Measurements from ENCODE around the gene CUL2.
"Not testable (repeated sequence)": the region's sequence is repeated elsewhere in the genome, so short reads cannot be mapped to it uniquely, and the experiment has no call there.

CUL2 gene

DNA sequence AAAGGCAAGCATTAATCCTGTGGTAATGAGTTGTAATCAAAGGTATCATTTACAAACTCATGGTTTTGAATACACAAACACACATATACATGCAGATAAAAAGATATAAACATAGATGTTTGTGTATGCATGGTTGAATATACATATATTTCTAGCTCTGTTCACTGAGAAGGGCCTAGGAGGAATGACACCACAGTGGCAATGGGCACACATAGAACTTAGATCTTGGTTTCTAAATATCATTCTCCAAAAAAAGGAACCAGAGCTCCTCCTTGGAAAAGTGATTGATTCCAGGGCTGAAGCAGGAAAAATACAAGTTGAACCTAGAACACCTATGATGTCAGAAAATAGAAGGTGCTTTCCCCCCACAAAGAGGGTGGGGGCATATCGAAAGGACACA lies 6.9 kb downstream of the CUL2 start:
- DNase-seq, result no peak
- intact Hi-C loops (cut with DNase I), result no loop called here

DNA sequence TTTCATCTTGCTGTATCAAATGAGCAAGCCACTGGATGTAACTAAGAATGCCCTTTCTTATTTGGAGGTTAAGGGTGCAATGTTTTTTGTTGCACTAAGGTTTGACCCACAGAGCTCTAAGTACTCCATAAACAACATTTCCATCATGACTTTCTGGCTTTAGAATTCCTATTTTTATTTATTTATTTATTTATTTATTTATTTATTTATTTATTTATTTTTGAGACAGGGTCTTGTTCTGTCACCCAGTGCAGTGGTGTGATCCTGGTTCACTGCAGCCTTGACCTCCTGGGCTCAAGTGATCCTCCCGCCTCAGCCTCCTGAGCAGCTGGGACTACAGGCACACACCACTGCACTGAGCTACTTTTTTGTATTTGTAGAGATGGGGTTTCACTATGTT lies 9.9 kb downstream of the CUL2 start:
- intact Hi-C loops (cut with DNase I); DNase-seq: not testable (repeated sequence)

DNA sequence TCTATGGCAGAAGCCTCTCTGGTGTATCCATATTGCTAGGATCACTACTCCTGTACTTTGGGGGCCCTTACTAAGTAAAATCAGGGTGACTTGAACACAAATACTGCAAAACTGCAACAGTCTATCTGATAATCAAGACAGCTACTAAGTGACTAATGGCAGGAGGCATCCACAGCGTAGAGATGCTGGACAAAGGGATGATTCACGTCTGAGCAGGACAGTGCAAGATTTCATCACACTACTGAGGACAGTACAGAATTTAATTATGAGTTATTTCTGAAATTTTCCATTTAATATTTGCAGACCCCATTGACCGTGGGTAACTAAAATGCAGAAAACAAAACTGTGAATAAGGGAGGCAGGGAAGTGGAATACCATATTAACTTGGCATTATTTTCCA lies 10.4 kb downstream of the CUL2 start:
- intact Hi-C loops (cut with DNase I), result no loop called here
- peak in 1 of 10 donors; percentile 13 for DNase-seq

DNA sequence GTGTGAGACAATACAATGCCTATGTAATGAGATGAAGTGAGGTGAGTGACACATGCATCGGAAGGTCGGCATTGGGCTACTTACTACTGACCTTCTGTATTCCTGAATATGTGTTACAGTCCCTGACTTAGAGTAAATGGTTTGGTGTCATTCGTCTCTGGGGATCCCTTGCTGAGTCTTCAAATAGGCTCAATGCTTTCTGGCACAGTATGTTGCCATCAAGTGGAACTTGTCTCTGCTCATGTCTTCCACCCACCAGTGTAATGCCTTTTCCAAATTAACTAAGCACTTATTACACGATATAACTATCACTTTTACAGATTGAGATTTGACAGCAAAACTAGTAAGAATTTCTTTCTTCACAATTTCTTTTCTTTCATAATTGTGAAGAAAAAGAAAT lies 10.9 kb downstream of the CUL2 start:
- no peak for DNase-seq
- intact Hi-C loops (cut with DNase I), result no loop called here

DNA sequence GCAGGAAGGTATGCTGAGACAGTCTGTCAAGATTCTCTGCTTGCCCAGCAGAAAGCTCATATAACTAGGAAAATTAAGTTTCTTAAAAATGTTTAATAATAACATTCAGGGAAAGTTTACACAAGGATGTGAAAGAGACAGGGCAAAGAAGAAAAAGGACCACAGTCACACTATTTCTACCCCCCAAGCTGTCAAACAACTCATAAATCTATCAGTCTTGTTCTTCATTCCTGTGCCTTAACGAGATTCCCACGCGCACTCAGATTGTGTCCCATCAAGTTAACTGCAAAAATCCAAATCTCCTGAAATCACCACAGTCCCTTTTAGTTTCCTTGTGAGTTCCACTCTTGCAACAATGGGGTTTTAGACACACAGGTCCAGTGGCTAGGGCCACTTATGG lies 14.9 kb downstream of the CUL2 start:
- no peak for DNase-seq
- intact Hi-C loops (cut with DNase I), result no loop called here

DNA sequence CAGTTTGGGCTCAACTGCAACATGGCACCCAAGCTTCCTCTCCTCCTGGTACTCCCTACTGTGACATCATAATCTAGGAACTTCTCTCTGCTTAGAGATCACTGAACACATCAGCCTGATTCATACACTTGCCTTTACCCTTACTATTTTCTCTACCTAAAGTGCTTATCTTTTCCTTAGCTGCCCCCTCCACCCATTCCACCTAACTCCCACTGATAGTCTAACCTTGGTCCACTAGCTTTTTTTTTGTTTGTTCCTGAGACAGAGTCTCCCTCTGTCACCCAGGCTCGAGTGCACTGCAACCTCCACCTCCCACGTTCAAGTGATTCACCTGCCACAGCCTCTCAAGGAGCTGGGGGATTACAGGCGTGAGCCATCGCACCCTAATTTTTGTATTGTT lies 15.9 kb downstream of the CUL2 start:
- intact Hi-C loops (cut with DNase I), result no loop called here
- no peak for DNase-seq

DNA sequence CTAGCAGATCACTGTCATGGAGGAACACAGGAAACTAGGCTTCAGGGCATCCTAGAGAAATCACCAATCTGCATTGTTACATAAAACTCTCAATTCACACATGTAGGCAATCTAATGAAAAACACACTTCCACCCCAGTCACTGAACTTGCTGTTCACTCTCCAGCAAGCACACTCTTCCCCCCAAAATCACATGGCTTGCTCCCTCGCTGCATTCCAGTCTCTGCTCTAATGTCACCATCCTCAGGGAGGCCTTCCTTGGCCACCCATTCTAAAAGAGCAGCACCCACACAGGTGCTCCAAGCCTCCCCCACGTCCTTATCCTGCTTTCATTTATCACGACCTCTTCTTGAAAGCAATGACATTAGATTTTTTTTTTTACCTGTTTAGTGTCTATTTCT lies 19.6 kb downstream of the CUL2 start:
- no peak for DNase-seq
- intact Hi-C loops (cut with DNase I), result no loop called here

DNA sequence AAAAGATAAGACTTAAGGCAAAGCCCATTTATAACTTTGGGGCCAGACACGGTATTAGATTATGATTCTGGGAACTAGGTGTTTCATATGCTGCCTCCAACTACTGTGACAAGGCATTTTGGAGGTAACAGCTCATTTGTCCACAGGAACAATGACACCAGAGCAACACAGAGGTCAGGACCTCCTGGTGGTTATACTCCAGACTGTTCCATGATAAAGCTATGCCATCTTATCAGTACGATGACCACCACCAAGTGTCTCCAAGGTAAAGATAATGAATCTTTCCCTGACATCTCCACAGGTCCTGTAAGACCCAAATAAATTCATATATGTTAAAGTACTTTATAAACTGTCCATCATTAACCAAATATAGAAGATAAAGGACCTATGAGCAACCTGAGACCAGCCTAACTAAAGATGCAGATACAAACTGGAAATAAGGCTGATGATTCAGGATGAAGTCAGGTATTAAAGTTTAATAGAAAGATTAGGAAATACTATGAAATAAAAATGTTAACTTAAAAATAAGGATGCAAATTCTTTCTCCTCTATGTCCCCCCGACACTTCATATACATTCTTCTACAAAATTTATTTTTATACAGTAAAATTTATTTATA lies 26.2 kb downstream of the CUL2 start:
- no peak for DNase-seq
- intact Hi-C loops (cut with DNase I), result no loop called here

DNA sequence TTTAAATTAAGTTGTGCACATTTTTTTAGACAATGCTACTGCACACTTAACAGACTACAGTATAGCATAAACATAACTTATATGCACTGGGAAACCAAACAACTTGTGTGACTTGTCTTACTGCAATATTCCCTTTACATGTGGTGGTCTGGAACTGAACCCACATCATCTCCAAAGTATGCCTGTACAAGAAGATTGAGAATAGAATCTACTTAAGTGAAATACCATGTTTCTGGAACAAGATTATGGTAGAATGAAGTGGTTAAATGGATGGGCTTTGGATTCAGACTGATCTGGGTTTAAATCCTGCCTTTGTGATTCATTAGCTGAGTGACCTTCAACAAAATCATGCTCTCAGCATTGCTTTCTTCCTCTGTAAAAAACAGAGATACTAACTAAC lies 30.7 kb downstream of the CUL2 start:
- no peak for DNase-seq
- intact Hi-C loops (cut with DNase I), result no loop called here

DNA sequence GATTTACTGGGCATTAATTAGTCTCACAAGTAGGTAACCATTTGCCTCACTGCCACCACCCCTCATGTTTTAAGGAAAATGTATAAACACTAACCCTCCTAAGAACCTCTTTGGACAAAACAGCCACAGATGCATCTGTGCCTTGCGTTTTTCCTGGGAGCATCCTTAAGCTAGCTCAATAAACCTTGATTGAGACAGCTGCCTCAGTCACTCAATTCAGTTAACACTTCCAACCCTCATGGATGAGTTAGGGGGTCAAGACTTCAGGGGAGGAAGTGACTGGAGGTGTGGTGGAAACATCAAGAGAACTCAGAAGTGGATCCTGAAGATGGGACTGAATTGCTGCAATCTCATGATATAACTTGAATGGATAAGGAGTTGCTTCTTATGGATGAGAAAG lies 31.5 kb downstream of the CUL2 start:
- intact Hi-C loops (cut with DNase I), result no loop called here
- DNase-seq, result no peak

DNA sequence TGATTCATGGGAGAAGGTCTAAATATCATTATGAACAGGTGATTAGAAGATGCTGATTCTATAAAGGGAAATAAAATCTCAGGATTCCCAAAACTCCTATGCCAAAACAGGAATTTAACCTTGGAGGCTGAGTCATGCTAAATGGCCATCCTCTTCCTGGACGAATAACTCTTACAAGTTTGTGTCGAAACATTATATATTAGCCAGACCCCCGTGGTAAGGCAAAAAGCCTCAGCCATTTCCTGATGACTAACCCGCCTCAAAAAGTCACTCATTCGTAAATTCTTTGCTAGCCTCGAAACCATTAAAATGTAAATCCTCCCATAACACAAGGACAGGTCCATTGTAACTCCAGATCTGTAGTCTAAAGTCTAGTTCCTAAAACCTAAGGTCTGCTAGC lies 32.0 kb downstream of the CUL2 start:
- intact Hi-C loops (cut with DNase I), result no loop called here
- no peak for DNase-seq

DNA sequence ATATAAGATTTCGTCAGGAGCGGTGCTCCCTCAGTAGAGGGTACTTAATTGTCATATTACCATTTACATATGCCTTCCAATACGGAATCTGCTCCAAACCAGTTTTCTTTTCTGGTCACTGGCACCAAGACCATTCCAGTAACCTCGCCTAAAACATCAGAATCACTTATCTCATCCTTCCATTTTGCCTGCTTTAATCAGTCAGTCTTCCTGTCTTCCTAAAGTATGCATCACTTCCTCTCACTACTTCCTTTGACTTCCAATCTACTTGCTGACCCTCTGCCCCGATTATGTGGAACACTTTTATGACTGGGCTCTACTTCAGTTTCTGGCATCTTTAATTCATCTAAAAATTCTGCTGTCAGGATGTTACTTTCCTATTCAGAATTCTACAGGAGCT lies 33.5 kb downstream of the CUL2 start:
- DNase-seq, result no peak
- intact Hi-C loops (cut with DNase I), result no loop called here

DNA sequence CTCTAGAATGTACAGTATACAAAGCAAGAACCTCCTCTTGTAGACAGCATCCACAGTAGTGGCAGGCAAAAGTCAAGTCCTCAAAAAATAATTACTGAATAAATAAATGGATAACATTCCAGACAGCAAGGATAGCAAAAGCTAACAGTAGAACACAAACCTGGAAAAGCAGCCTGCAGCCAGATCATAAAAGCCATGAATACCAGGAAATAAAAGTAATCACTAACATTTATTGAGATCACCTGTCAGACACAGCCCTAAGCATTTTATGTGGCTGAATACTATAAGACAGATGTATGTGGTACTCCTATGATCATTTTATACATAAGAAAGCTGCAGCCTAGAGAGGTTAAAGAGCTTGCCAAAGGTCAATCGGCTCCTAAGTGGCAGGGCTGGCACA lies 34.0 kb downstream of the CUL2 start:
- no peak for DNase-seq
- intact Hi-C loops (cut with DNase I), result no loop called here

DNA sequence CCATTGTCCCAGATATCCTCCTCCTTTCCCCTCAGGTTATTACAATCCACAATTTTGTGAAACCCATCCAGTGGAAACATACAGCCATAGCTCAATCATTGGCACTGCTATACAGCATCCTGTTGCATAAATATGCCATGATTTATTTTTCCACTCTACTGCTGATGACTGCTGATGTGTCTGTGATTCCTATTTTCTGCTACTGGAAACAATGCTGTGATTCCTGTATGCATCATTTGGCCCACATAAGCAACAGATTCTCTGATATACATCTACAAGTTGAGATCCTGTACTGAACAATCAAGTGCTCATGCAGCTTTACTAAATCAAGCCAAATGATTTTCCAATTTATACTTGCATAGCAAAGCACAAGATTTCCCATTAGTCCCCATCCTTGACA lies 39.6 kb downstream of the CUL2 start:
- no peak for DNase-seq
- intact Hi-C loops (cut with DNase I), result no loop called here

DNA sequence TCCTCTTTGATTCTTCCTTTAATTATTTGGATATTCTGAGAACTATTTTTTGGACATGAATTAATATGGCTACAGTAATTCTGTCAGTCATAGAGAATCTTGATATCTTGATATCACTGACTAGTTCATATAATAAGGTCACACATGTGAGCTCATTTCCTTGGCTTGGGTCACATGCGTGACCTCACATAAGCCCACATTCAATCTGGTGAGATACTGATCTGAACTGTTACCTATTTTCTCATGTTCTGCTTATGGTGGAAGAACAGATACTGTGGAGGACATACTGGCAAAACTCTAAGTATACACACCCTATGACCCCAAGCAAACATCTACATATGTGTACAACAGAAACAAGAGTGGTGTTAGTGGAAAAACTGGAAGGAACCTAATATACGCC lies 44.1 kb downstream of the CUL2 start:
- intact Hi-C loops (cut with DNase I), result no loop called here
- no peak for DNase-seq

DNA sequence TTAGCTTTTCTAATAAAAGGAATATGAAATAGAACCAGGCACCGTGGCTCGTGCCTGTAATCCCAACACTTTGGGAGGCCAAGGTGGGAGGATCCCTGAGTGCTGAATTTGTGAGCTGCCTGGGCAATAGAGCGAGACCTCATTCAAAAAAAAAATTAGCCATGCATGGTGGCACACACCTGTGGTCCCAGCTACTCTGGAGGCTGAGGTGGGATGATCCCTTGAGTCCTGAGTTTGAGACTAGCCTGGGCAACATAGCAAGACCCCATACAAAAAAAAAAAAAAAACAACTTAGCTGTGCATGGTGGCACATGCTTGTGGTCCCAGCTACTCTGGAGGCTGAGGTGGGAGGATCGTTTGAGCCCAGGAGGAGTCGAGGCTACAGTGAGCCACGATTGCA lies 44.9 kb downstream of the CUL2 start:
- DNase-seq; intact Hi-C loops (cut with DNase I): not testable (repeated sequence)

DNA sequence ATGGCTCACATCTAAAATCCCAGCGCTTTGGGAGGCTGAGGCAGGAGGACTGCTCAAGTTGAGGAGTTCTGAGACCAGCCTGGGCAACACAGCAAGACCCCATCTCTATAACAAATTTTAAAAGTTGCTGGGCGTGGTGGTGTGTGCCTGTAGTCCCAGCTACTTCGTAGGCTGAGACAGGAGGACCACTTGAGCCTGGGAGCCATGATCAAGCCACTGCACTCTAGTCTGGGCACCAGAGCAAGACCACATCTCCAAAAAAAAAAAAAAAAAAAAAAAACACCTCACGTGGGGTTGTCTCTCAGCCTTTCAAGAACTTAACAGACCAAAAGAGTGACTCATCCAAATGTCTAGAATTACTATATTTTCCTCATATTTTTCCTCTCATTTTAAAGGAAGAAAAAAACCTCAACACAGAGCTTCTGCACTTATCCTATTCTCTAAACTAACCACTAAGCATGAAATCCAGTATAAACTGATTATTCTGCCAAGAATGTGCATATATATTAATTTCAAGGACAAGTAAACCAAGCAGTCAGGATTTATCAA lies 46.3 kb downstream of the CUL2 start:
- intact Hi-C loops (cut with DNase I), result no loop called here
- no peak for DNase-seq

DNA sequence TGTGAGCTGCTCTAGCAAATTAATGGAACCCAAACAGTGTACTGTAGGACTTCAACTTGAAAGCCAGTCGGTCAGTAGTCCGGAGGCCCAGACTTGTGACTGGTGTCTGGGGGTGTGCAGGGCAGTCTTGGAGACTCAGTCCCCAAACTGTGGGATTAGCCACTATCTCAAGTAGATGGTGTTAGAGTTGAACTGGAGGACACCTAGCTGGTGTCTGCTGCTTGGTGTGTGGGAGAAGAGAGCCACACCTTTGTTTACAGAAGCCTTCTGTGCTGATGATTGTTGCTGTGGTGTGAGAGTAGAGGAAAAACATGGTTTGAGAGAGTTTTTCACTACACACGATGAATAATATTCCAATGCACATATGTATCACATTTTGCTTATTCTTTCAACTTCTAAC lies 47.4 kb downstream of the CUL2 start:
- DNase-seq, result no peak
- intact Hi-C loops (cut with DNase I), result no loop called here

DNA sequence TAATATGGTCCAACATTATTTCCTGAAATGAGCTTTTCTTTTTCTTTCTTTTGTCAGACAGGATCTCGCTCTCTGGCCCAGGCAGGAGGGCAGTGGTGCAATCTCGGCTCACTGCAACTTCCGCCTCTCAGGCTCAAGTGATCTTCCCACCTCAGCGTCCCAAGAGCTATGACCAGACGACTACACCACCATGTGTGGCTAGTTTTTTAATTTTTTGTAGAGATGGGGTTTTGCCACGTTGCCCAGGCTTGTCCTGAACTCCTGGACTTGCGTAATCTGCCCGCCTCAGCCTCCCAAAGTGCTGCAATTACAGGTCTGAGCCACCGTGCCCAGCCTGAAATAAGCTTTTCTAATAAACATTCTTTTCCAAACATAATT lies 48.6 kb downstream of the CUL2 start:
- no peak for DNase-seq
- intact Hi-C loops (cut with DNase I), result no loop called here

DNA sequence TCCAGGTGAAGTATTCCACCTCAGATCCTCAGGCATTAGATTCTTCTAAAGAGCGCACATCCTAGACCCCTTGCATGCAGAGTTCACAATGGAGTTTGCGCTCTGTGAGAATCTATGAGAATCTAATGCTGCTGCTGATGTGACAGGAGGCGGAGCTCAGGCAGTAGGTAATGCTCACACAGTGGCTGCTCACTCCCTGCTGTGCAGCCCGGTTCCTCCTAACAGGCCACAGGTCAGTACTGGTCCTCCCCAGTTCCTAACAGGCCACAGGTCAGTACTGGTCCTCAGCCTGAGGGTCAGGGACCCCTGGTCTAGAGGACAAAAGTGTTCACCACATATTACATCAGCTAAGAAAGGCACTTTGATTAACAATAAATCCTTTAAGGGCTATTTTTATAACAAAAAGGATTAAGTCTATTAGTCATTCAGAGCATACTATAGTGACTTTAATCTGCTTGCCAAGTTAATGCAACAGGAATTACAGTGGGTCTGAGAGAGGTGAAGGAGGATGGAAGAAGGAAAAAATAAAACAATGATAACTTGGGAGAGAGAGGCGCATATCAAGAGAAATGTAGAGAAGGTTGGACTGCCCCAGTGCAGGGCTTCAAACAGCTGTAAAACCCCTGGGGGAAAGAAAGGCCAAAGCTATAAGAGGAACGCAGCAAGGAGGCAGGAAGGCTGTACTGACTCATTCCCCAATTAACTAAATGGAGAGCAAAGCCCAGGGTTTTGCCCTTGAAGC lies 49.2 kb downstream of the CUL2 start:
- intact Hi-C loops (cut with DNase I), result no loop called here
- no peak for DNase-seq

DNA sequence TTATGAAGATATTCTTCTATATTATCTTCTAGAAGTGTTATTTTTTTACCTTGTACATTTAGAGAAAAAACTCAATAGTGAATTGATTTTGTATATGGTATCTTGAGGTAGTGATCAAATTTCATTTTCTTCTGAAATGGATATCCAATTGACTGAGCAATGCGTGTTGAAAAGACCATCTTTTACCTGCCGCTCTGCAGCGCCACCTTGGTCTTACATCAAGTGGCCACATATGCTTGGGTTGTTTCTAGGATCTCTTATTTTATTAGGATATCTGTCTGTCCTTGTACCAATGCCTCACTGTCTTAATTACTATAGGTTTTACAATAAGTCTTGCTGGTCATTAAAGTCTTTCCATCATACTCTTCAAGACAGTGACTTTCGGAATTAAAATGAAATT lies 53.0 kb downstream of the CUL2 start:
- intact Hi-C loops (cut with DNase I), result no loop called here
- DNase-seq, result no peak

DNA sequence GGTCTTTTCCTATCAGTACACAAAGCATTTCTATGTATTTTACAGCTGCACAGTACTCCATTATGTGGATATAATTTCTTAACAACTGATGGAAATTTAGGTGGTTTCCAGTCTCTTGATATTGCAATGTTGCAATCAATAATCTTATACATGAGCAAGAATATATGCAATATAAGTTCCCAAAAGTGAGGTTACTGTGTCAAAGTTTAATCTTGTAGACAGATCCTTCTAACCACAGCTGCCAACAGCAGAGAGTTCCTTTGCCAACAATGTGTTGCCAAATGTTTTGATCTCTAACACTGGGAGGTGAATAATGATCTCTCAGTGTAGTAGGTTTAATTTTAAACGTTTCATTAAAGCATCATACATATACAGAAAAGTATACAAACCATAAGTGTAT lies 54.5 kb downstream of the CUL2 start:
- DNase-seq, result no peak
- intact Hi-C loops (cut with DNase I), result no loop called here
